ENCODE results near the gene MAP7D2.

DNA sequence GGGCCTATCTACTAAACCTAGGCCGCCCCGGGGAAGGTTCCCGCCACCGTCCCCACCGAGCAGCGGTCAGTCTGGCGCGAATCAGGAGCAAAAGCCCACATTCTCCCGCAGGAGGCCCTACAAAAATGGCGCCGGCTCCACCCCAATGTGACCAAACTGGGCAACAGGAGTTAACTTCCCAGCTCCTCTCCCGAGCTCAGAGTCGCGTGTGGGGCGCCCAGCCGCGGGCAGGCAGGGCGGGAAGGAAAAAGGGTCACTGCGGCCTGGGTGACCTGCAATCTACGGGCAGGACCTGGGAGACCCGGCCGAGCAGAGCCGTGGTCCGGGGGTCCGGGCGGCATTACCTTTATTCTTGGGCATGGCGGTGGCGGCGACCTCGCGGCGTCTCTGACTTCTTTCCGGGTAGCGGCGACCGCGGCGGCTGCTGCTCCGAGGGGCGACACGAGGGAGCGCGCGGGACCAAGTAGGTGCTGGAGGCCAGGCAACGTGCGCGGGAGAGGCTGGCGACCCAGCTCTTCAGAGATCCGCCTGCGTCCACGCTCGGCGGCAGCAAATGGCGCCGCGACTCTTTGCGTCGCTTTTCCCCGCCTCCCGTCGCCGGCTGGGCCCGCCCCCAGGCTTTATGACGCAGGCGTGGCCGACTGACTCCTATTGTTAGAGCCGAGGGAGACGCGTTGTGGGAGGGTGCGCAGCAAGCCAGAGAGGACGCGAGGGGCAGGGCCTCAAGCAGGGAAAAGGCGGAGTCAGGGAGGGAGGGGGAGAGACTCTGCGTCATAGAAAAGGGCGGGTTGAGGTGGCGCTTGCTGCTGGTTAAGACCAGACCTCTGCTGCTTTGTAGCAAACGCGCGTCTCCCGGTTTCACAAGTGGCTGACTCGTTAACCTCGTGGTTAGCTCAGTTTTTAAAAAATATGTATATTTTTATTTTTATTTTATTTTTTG, 24.8 kb upstream of the MAP7D2 start, which contains the start of gene EIF1AX:
- TF ChIP-seq MAFF (IDR thresholded peaks at IDR 0.05; ENCODE audit: low read length) (no peak), POLR2AphosphoS5 (IDR thresholded peaks at IDR 0.05; ENCODE audit: control insufficient read depth, insufficient read depth, low read depth, low read length) (peak; percentile 80), MYBL2 (IDR thresholded peaks at IDR 0.05; ENCODE audit: low read depth) (no peak), MYBL2 (CRISPR knock-in tag; IDR thresholded peaks at IDR 0.05; ENCODE audit: borderline replicate concordance) (no peak), ZNF282 (CRISPR knock-in tag; IDR thresholded peaks at IDR 0.05) (no peak), CTCF (IDR thresholded peaks at IDR 0.05 in 2 of 3, conservative IDR thresholded peaks at IDR 0.05 in 1 of 3; ENCODE audit: insufficient read depth in 2 of 3, low read depth in 1 of 3, low read length in 3 of 3) (no peak)
- TF ChIP-seq, protein P1, sequence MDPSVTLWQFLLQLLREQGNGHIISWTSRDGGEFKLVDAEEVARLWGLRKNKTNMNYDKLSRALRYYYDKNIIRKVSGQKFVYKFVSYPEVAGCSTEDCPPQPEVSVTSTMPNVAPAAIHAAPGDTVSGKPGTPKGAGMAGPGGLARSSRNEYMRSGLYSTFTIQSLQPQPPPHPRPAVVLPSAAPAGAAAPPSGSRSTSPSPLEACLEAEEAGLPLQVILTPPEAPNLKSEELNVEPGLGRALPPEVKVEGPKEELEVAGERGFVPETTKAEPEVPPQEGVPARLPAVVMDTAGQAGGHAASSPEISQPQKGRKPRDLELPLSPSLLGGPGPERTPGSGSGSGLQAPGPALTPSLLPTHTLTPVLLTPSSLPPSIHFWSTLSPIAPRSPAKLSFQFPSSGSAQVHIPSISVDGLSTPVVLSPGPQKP (CRISPR knock-in tag; IDR thresholded peaks at IDR 0.05): no peak
